Activated CD4-positive, CD25-positive, alpha-beta regulatory T cell treated with anti-CD3 and anti-CD28 coated beads, Interleukin-2, amount 50 U/mL, for 24 hours (primary cell): ENCODE data around the gene ULK1.
A peak's percentile ranks its signal among the peaks of the same experiment; 100 is the strongest.

Experiments used
- ATAC-seq, 2 donors: fragments of 150-1000 bp; cut with Tn5 transposase; one replicate each; pipeline ENCODE4 v1.10.0; 2021; ENCODE audit warnings: mild to moderate bottlenecking in 1 of 2, moderate library complexity in 1 of 2

The ULK1 gene

GRCh38 chr12:131921866-131922769 is 27.7 kb downstream of the ULK1 start:
- no peak for ATAC-seq

DNA sequence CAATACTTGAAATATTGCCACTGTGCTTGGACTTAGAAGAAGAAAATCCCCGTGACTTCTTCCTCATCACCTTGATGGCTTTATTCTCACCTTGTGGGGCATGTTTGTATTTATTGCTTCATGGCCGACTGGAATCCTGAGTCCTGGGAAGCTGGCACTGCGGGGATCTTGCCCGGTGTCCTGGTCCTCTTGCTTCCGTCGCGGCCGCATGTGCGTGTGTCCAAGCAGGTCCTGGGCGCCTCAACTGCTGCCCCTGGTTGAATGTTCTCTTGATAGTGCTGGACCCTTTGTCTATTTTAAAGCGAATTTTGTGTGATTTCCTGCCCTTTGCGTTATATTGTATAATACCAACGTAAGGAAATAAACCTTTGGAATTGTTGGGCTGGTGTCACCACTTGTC is 28.4 kb downstream of the ULK1 start:
- no peak for ATAC-seq

DNA sequence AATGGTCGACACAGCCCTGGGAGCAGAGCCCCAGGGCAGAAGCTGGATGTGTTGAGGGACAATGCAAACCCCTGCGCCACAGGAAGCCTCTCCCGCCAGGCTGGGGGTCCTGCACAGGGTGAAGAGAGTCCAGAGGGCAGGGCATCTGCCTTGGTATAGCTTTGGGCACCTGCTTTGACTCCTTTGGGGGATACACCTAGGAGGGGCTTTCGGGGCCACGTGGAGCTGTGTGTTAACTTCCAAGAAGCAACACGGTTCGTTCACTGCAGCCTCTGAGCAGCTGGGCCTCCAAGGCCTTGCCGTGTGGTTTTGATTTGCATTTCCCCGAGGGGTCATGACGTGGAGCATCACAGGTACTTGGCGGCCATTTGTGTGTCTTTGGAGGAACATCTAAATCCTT is 28.8 kb downstream of the ULK1 start:
- ATAC-seq = no peak

DNA sequence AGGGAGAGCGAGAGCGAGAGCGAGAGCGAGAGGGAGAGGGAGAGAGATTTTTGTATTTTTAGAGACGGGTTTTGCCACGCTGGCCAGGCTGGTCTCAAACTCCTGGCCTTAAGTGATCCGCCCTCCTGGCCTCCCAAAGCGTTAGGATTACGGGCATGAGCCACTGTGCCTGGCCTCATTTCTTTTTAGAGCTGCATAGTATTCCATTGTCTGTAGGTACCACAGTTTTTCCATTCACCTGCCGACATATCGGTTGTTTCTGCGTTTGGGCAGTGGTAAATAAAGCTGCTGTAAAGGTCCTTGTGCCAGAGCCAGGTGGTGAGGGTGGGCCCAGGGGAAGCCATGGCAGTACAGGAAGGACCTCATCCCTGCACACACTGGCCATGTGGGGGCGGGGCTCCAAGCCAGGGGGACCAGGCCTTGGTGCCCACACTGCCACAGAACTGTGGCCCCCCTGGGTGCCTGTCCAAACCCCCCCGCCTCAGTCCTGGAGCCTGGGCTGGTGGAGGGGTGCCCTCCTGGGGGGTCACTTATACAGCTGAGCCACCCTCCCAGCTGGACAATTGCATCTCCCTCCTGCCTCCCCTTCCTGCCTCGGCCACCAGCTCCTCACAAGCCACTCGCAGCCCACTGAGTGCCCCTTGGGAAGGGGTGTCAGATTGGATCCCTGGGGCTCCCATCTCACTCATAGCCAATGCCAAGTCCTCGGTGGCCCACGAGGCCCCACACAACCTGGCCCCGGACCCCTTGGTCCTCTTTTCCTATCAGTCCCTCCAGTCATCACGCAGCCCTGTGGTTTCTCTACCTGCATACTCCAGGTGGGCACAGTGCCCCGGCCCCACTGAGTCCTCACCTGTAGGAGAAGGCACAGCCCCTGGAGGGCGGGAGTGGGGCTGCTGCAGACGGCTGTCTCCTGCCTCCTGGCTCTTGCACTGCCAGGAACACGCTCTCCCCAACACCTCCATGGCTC is 33.0 kb downstream of the ULK1 start:
- ATAC-seq = no peak

GRCh38 chr12:131928080-131928710 is 33.8 kb downstream of the ULK1 start:
- peak in 1 of 2 donors; percentile 4 for ATAC-seq

DNA sequence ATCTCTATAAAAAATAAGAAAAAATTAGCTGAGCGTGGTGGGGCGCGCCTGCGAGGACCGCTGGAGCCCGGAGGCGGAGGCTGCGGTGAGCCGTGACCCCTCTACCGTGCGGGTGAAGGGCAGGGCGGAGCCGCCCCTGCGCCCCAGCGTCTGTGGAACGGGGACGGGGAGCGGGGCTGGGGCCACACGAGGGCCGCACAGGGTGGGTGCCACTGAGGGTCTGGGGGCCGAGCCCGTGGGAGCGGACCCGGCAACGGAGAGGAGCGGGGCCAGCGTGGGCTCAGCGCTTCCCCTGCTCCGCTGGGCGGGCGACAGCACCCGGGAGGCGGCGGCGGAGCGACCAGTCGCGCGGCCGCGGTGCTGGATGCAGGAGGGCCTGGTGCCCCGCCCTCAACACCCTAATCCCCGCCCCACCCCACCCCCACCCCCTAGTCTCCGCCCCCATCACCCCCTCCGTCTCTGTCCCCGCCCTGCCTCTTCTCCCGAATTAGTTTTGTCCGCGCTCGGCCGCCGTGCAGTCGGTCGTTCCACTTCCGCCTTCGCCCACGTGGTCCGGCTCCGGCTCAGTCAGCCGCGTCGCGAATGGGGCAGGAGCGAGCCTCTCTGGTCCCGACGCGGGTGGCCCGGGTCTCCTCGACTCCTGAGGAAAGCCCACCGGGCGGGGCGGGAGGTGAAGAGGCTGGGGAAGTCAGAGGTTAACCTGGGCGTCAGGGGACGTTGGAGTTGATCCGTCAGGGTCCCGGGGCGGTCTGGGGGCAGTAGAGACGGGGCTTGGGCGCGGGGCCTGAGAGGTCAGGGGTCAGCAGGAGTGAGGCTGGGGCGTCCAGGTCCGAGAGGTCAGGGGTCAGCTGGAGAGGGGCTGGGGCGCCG is 34.5 kb downstream of the ULK1 start, which contains the start of gene PUS1:
Gene PUS1, plus strand, starts transcription at position 566 of the 870 bp plus-strand sequence. CDS start 447 bp downstream, outside the sequence.
- peak; percentile 79 to 85 for ATAC-seq

GRCh38 chr12:131929581-131930456 is 35.4 kb downstream of the ULK1 start:
- peak; percentile 11 to 15 for ATAC-seq

DNA sequence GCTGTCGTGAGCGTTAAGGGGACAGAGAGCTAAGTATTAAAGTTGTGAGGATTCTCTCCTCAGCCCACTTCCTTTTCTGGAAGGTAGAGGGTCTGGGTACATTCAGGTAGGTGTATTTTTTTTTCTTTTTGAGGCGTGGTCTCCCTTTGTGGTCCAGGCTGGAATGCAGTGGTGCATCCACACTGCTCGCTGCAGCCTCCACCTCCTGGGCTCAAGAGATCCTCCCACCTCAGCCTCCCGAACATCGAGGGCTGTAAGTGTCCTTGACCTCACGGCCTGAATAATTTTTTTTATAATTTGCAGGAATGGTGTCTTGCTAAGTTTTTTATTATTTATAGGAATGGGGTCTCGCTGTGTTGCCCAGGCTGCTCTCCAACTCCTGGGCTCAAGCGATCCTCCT is 36.1 kb downstream of the ULK1 start:
- no peak for ATAC-seq

GRCh38 chr12:131933387-131933786 is 39.0 kb downstream of the ULK1 start:
- ATAC-seq = no peak

- ATAC-seq = no peak
Observed at GRCh38 chr12:131934535-131934934, 40.1 kb downstream of the ULK1 start.

DNA sequence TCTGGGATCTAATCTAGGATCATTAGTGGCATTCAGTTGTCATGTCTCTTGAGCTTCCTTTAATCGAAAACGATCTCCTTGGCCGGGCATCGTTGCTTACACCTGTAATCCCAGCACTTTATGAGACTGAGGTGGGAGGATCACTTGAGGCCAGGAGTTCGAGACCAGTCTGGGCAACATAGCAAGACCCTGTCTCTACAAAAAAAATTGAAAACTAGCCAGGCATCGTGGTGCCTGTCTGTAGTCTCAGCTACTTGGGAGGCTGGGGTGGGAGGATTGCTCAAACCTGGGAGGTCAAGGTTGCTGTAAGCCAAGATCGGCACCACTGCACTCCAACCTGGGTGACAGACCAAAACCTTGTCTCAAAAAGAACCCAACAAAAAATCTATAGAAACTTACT is 43.7 kb downstream of the ULK1 start:
- no peak for ATAC-seq

DNA sequence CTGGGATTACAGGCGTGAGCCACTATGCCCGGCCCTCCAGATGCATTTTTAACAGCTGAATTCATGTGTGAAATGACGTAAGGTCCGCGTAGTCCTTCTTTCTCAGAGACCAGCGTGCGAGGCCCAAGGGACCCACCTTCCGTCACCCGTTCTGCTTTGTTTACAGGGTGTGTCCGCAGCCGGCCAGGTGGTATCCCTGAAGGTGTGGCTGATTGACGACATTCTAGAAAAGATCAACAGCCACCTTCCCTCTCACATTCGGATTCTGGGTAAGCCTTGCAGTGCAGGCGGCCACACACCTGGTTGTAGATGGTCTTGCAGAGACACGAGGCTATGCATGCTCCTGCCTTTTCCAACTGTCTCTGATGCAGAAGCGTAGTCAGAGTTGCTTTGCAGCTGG is 44.6 kb downstream of the ULK1 start:
- ATAC-seq = no peak

- no peak for ATAC-seq
Observed at GRCh38 chr12:131940141-131940547, 45.7 kb downstream of the ULK1 start.

GRCh38 chr12:131941116-131941986 is 46.9 kb downstream of the ULK1 start:
- no peak for ATAC-seq

- ATAC-seq = no peak
Observed at GRCh38 chr12:131941987-131942341, 47.5 kb downstream of the ULK1 start.

DNA sequence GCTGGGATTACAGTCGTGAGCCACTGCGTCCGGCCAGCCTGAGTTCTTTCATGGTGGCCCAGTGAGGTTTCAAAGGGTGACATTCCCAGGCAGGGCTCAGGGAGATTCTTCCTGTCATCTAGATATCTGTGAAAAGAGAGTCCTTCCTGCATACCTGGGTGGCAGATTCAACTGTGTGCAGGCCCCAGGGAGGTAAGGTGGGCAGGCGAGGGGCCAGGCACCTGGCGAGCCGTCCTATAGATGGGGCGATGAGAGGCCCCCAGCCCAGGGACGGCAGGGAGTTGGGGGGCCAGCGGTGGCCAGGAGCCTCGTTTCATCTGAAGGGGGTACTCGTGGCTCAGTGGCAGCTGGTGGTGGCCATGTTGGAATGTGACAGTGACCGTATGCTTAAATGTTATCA is 48.2 kb downstream of the ULK1 start:
- no peak for ATAC-seq

DNA sequence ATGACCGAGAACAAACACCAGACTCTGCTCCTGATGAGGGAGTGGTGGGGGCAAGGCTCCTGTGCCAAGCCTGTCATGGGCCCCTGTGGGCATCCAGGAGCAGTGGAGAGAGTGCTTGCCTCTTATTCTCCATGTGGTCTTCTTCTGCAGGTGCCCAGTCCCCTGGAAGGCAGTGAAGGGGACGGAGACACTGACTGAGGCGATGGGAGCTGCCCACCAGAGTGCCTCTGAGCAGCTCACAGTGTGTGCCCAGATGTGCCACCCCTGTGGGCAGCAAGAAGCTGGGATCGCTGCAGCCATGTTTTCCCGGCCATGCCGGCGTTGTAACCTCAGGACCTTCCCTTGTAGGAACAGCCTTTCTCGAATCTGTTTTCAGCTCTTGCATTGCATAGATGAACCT is 49.0 kb downstream of the ULK1 start:
- no peak for ATAC-seq

GRCh38 chr12:131943876-131944275 is 49.5 kb downstream of the ULK1 start:
- no peak for ATAC-seq

DNA sequence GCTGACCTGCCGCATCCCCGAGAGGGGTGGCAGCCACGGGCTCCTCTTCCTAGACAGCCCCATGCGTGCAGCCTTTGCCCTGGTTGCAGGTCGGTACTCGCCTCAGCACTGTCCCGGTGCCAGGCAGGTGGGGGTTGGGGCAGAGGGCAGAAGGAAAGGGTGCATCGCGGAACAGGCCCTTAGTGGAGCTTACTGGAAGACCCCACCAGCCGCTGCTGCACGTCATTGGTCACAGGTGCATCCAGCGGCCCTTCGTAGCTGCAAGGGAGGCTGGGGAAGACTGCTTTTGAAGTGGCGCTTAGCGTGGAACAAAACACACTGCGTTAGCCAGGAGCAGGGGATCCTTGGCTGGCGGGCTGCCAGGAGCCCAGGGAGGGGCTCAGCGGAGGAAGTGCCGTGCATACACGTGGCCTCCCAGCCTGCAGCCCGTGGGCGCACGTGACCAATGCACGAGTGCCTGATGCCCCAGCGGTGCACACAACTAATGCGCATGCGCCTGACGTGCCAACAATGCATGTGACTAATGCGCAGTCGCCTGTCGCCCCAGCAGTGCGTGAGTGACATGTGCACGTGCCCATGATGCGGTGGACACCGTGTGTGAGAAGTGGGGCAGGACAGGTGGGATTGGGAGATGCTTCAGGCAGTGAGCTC is 50.3 kb downstream of the ULK1 start:
- no peak for ATAC-seq
